GM20000 (cell line): ENCODE data around the gene LY6G6F.

Source experiments
- DNase-seq: peaks from one replicate; pipeline ENCODE4 v3.0.0; 2012; ENCODE audit warnings: low spot score
- CTCF ChIP-seq: IDR thresholded peaks from 2 replicates; pipeline ENCODE4 v1.5.1; 2012; ENCODE audit warnings: mild to moderate bottlenecking, control low read depth; ENCODE audit errors: extremely low read depth, missing control alignments

The LY6G6F gene

GRCh38 chr6:31721351-31722020, 14.8 kb downstream of the LY6G6F start, which contains the start of gene LY6G6C:
LY6G6C (minus strand) TSS chr6:31721746; CDS start chr6:31721679, 67 bp downstream.
- TF ChIP-seq CTCF = no peak
- no peak for DNase-seq

GRCh38 chr6:31722173-31722572, 15.5 kb downstream of the LY6G6F start:
- DNase-seq = no peak
- TF ChIP-seq CTCF = no peak

- TF ChIP-seq CTCF = no peak
- DNase-seq = no peak
Measured at GRCh38 chr6:31723245-31723979, 16.7 kb downstream of the LY6G6F start, which contains the start of gene MPIG6B. MPIG6B (plus strand) TSS chr6:31723373; CDS start chr6:31723384, 11 bp downstream.

- TF ChIP-seq CTCF = no peak
- no peak for DNase-seq
Measured at GRCh38 chr6:31723980-31724691, 17.5 kb downstream of the LY6G6F start.

GRCh38 chr6:31725502-31726350, 19.1 kb downstream of the LY6G6F start:
- DNase-seq = no peak

GRCh38 chr6:31727034-31727716, 20.5 kb downstream of the LY6G6F start:
- DNase-seq = peak; percentile 90
- no peak for TF ChIP-seq CTCF

More at GRCh38 chr6:31725502-31726350, 19.1 kb downstream of the LY6G6F start:
- no peak for TF ChIP-seq CTCF
